ENCODE measurements around the gene KRTAP6-2. TPM values are rescaled to one million over a fixed set of nuclear protein-coding genes. Genes with fewer than 3 reads are reported as not detected.

The KRTAP6-2 gene
- total RNA-seq, 3 donors from 2014 or later = not detected

DNA sequence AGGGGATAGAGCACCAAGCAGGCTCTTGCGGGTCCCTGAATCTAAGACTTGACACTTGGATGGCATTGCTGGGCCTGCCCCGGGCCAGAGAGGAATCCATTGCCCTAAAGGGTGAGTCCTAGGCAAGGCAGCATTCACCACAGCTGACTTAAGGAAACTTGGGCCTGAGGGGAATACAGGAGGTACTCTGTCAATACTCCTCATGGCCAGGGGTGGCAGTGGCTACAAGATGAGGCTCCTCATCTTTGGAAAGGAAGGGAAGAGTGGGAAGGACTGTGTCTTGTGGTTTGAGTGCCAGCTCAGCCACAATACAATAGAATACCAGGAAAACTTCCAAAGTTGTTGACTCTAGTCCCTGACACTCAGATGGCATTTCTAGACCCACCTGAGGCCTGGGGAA lies 7.3 kb upstream of the KRTAP6-2 start:
- H3K9me3 Mint-ChIP-seq = peaks cover 11% of the 10 kb centered on the region
- no peak for ATAC-seq
- no peaks in the 10 kb centered on the region for H3K27me3 Mint-ChIP-seq (ENCODE audit: low read depth)

DNA sequence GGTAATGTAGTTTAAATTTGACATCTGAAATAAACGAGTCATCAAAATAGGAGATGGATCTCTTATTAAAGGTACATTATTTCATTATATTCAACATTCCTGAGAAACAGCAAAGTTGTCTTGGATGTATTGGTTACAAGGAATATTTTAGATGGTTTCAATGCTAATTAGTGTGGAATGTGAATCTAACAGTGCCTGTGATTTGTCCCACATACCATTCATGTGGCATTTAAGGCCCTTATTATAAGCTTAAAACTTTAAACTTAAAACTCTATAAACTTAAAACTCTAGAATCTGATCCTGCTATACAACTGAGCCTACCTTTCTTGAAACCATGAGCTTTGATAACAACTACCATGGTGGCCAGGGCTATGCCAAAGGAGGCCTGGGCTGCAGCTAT lies 2.1 kb upstream of the KRTAP6-2 start, which contains the start of gene KRTAP22-1:
Gene KRTAP22-1 (plus strand): TSS at position 301 of the 400 bp plus-strand sequence.
- Mint-ChIP-seq H3K27me3 (ENCODE audit: low read depth) (no peaks in the 10 kb centered on the region), H3K36me3 (ENCODE audit: insufficient read depth) (no peaks in the 10 kb centered on the region), H3K9me3 (peaks cover 11% of the 10 kb centered on the region), H3K4me3 (no peak within 1 kb of the TSS), H3K4me1 (ENCODE audit: low read depth) (no peaks in the 10 kb centered on the region)
- ATAC-seq (no peak), DNase-seq (no peak)

More for the DNA sequence above, 7.3 kb upstream of the KRTAP6-2 start:
- H3K36me3 Mint-ChIP-seq (ENCODE audit: insufficient read depth) = no peaks in the 10 kb centered on the region
- DNase-seq = no peak
- no peaks in the 10 kb centered on the region for H3K4me1 Mint-ChIP-seq (ENCODE audit: low read depth)
- no peak overlapping the region for H3K4me3 Mint-ChIP-seq

DNA sequence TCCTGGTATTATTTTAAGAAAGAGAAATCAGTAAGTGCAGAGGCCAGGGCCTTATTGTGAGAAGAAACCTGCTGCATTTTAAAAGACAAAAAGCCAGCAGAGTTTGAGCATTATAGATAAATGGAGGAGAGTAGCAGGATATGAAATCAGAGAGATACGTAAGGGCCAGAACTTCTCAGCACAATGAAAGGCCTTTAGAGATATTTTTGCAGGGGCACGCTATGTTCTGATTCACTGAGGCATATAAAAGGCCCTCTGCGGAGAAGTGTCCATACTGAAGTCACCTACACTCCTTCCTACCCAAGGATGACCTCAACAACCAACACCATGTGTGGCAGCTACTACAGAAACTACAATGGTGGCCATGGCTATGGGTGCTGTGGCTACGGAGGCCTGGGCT lies 6.6 kb downstream of the KRTAP6-2 start, which contains the start of gene KRTAP6-3:
Gene KRTAP6-3 (plus strand): TSS at position 301 of the 400 bp plus-strand sequence. CDS start 6 bp downstream, at position 307.
- Mint-ChIP-seq H3K27me3 (ENCODE audit: low read depth) (no peaks in the 10 kb centered on the region), H3K36me3 (ENCODE audit: insufficient read depth) (no peaks in the 10 kb centered on the region), H3K4me1 (ENCODE audit: low read depth) (no peaks in the 10 kb centered on the region), H3K9me3 (no peaks in the 10 kb centered on the region), H3K4me3 (no peak within 1 kb of the TSS)
- no peak for ATAC-seq
- no peak for DNase-seq

DNA sequence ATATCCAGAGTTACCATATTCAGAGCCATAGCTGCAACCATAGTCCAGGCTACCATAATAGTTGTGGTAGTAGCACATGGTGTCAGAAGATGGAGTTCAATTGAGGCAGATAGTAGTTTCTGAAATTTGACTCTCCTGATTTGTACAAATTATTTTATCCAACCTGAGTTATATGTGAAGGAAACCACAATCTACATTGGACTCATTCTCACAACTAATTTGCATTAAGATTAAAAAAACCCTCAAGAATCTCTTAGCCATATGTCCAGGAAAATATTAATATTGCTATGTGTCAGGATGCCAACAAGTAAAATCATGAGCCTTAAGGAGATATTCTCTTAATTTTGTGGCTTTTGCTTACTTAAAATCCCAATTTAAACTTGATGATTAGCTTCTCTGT lies 8.4 kb downstream of the KRTAP6-2 start, which contains the start of gene KRTAP22-2:
Gene KRTAP22-2 (minus strand): TSS at position 101 of the 400 bp plus-strand sequence.
- Mint-ChIP-seq H3K27me3 (ENCODE audit: low read depth) (no peaks in the 10 kb centered on the region), H3K4me1 (ENCODE audit: low read depth) (no peaks in the 10 kb centered on the region), H3K36me3 (ENCODE audit: insufficient read depth) (no peaks in the 10 kb centered on the region), H3K4me3 (no peak within 1 kb of the TSS), H3K9me3 (no peaks in the 10 kb centered on the region)
- ATAC-seq = no peak
- no peak for DNase-seq

GRCh38 chr21:30582870-30583269 lies 15.8 kb downstream of the KRTAP6-2 start:
- ATAC-seq (no peak), DNase-seq (no peak)
- H3K4me3 Mint-ChIP-seq = no peak overlapping the region
- H3K27me3 Mint-ChIP-seq (ENCODE audit: low read depth) = no peaks in the 10 kb centered on the region
- H3K4me1 Mint-ChIP-seq (ENCODE audit: low read depth) = no peaks in the 10 kb centered on the region
- no peaks in the 10 kb centered on the region for H3K36me3 Mint-ChIP-seq (ENCODE audit: insufficient read depth)
- H3K9me3 Mint-ChIP-seq = no peaks in the 10 kb centered on the region

- no peaks in the 10 kb centered on the region for H3K4me1 Mint-ChIP-seq (ENCODE audit: low read depth)
- no peak for DNase-seq
- ATAC-seq = no peak
- no peaks in the 10 kb centered on the region for H3K27me3 Mint-ChIP-seq (ENCODE audit: low read depth)
- no peaks in the 10 kb centered on the region for H3K36me3 Mint-ChIP-seq (ENCODE audit: insufficient read depth)
- H3K9me3 Mint-ChIP-seq = no peaks in the 10 kb centered on the region
- no peak overlapping the region for H3K4me3 Mint-ChIP-seq
These were observed 18.6 kb downstream of the KRTAP6-2 start for GRCh38 chr21:30580132-30580531.

- no peak overlapping the region for H3K4me3 Mint-ChIP-seq
- ATAC-seq (no peak), DNase-seq (no peak)
- no peaks in the 10 kb centered on the region for H3K36me3 Mint-ChIP-seq (ENCODE audit: insufficient read depth)
- H3K27me3 Mint-ChIP-seq (ENCODE audit: low read depth) = no peaks in the 10 kb centered on the region
- no peaks in the 10 kb centered on the region for H3K9me3 Mint-ChIP-seq
- H3K4me1 Mint-ChIP-seq (ENCODE audit: low read depth) = no peaks in the 10 kb centered on the region
These were observed 19.4 kb downstream of the KRTAP6-2 start for GRCh38 chr21:30579346-30579745.

GRCh38 chr21:30577766-30578165 lies 20.9 kb downstream of the KRTAP6-2 start:
- no peaks in the 10 kb centered on the region for H3K27me3 Mint-ChIP-seq (ENCODE audit: low read depth)
- H3K9me3 Mint-ChIP-seq = no peaks in the 10 kb centered on the region
- no peak overlapping the region for H3K4me3 Mint-ChIP-seq

DNA sequence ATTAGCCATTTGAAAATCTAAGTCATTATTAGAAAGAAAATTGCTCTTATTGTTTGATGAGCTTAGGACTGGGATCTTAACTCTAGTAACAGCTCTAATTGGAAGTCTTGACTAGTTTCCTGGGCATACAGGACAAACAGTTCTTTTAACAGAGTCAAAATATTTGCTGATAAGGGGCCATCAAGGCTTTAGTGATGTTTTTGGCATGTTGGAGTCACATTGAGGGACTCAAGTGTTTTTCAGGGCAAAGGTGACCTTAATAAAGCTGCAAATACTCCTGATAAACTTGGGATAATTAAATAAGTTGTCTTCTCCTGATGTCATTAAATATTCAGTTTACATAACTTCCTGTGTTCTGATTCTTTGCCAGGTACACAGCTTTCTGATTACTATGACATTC lies 31.1 kb downstream of the KRTAP6-2 start:
- DNase-seq = no peak
- Mint-ChIP-seq H3K9me3 (peaks cover 5% of the 10 kb centered on the region), H3K4me1 (ENCODE audit: low read depth) (no peaks in the 10 kb centered on the region), H3K36me3 (ENCODE audit: insufficient read depth) (no peaks in the 10 kb centered on the region), H3K27me3 (ENCODE audit: low read depth) (no peaks in the 10 kb centered on the region), H3K4me3 (no peak overlapping the region)
- no peak for ATAC-seq

More at GRCh38 chr21:30577766-30578165, 20.9 kb downstream of the KRTAP6-2 start:
- DNase-seq (no peak), ATAC-seq (peak; percentile 56 to 79)
- no peaks in the 10 kb centered on the region for H3K4me1 Mint-ChIP-seq (ENCODE audit: low read depth)
- H3K36me3 Mint-ChIP-seq (ENCODE audit: insufficient read depth) = no peaks in the 10 kb centered on the region

DNA sequence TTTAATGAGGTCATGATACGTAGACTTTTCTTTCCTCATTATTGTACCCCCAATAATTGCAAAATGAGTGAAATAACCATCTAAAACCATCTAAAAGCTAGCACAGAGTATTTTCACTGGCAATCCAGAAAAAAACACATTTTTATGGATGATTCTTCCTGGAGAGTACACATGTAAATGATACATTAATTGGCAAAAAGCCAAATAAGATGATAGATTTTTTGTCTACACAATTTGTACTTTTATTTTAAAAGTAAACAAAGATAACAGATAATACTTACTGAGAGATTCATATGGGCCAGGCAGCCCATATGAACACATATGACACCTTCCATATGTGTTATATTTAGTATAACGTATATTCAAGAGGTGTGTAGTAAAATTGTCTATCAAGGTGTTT lies 35.1 kb downstream of the KRTAP6-2 start:
- Mint-ChIP-seq H3K4me3 (no peak overlapping the region), H3K36me3 (ENCODE audit: insufficient read depth) (no peaks in the 10 kb centered on the region), H3K4me1 (ENCODE audit: low read depth) (no peaks in the 10 kb centered on the region), H3K27me3 (ENCODE audit: low read depth) (no peaks in the 10 kb centered on the region), H3K9me3 (no peaks in the 10 kb centered on the region)
- DNase-seq (no peak), ATAC-seq (no peak)

- H3K36me3 Mint-ChIP-seq (ENCODE audit: insufficient read depth) = no peaks in the 10 kb centered on the region
- no peaks in the 10 kb centered on the region for H3K4me1 Mint-ChIP-seq (ENCODE audit: low read depth)
- DNase-seq = no peak
- H3K9me3 Mint-ChIP-seq = no peaks in the 10 kb centered on the region
- no peak for ATAC-seq
- no peak overlapping the region for H3K4me3 Mint-ChIP-seq
- H3K27me3 Mint-ChIP-seq (ENCODE audit: low read depth) = no peaks in the 10 kb centered on the region
These were observed 35.6 kb downstream of the KRTAP6-2 start for GRCh38 chr21:30563072-30563471.

DNA sequence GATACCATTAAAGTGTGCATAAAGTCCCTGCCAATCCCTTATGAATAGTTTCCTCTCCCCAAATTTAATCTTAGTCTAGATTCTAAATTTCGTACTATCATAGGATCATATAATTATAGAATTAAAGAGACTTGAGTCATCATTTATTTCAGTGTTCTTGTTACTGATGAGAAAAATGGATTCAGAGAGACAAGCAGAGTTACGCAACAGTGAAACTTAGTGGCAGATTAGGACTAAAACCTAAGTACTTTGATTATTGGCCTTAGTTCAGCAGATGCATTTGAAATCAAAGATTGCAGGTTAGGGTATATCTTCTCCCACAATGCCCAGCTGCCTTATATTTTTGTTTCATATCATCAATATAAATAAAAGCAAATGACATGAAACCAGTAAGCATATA lies 36.7 kb downstream of the KRTAP6-2 start:
- no peaks in the 10 kb centered on the region for H3K4me1 Mint-ChIP-seq (ENCODE audit: low read depth)
- no peak for ATAC-seq
- no peak for DNase-seq
- no peaks in the 10 kb centered on the region for H3K36me3 Mint-ChIP-seq (ENCODE audit: insufficient read depth)
- H3K27me3 Mint-ChIP-seq (ENCODE audit: low read depth) = no peaks in the 10 kb centered on the region
- H3K9me3 Mint-ChIP-seq = no peaks in the 10 kb centered on the region
- no peak overlapping the region for H3K4me3 Mint-ChIP-seq

GRCh38 chr21:30561264-30561895 lies 37.3 kb downstream of the KRTAP6-2 start, which contains the start of gene KRTAP19-7:
Gene KRTAP19-7, minus strand, starts transcription at chr21:30561314. Its CDS starts 25 bp downstream, at chr21:30561289.
- Mint-ChIP-seq H3K4me1 (ENCODE audit: low read depth) (no peaks in the 10 kb centered on the region), H3K36me3 (ENCODE audit: insufficient read depth) (no peaks in the 10 kb centered on the region), H3K27me3 (ENCODE audit: low read depth) (no peaks in the 10 kb centered on the region), H3K4me3 (no peak within 1 kb of the TSS), H3K9me3 (no peaks in the 10 kb centered on the region)
- DNase-seq = no peak
- no peak for ATAC-seq

- H3K9me3 Mint-ChIP-seq = peaks cover 11% of the 10 kb centered on the region
- ATAC-seq (no peak), DNase-seq (no peak)
- no peaks in the 10 kb centered on the region for H3K36me3 Mint-ChIP-seq (ENCODE audit: insufficient read depth)
- no peaks in the 10 kb centered on the region for H3K27me3 Mint-ChIP-seq (ENCODE audit: low read depth)
- H3K4me3 Mint-ChIP-seq = no peak overlapping the region
- H3K4me1 Mint-ChIP-seq (ENCODE audit: low read depth) = no peaks in the 10 kb centered on the region
These were observed 43.6 kb downstream of the KRTAP6-2 start for GRCh38 chr21:30555095-30555494.

DNA sequence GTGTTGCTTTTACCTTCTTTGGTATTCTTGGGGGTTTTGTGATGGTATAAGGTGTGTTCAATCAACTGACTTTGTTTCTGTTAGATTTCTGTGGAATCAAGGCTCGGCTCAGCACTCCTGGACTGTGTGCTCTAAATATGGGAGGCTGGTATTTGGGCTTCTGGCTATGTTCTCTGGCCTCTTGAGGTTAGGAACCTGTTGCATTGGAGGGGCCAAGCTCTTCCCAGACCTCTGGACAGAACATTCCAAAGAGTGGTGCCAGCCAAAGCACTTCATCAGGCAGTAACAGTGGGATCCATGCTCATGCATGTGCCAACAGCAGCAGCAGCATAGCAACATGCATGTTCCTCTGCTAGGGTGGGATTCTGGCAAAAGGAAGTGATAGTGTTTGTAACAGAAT lies 45.9 kb downstream of the KRTAP6-2 start:
- ATAC-seq (no peak), DNase-seq (no peak)
- H3K27me3 Mint-ChIP-seq (ENCODE audit: low read depth) = peaks cover 2% of the 10 kb centered on the region
- H3K9me3 Mint-ChIP-seq = peaks cover 11% of the 10 kb centered on the region
- no peaks in the 10 kb centered on the region for H3K36me3 Mint-ChIP-seq (ENCODE audit: insufficient read depth)
- no peaks in the 10 kb centered on the region for H3K4me1 Mint-ChIP-seq (ENCODE audit: low read depth)
- H3K4me3 Mint-ChIP-seq = no peak overlapping the region
